HEK293 (cell line): ENCODE results near the gene CAMK2D.

ENCODE experiments used
- ATF2 ChIP-seq: fragments of 450-650 bp; formaldehyde crosslinking; IDR thresholded peaks from 2 replicates; pipeline ENCODE4 v1.5.1; 2016; ENCODE audit warnings: missing biosample characterization, missing genetic modification characterization, low read depth
- BCL11B ChIP-seq: fragments of 450-650 bp; formaldehyde crosslinking; IDR thresholded peaks from 2 replicates; pipeline ENCODE4 v1.5.1; 2016; ENCODE audit warnings: low read depth, missing biosample characterization, missing genetic modification characterization
- ELK4 ChIP-seq: IDR thresholded peaks from 2 replicates; pipeline ENCODE4 v1.6.1; 2011; ENCODE audit warnings: mild to moderate bottlenecking, low read depth, low read length, borderline replicate concordance
- TCF7L2 ChIP-seq: IDR thresholded peaks from 2 replicates; pipeline ENCODE4 v1.6.1; 2011; ENCODE audit warnings: low read depth, mild to moderate bottlenecking, inconsistent platforms, low read length, moderate library complexity, borderline replicate concordance
- ZFHX2 ChIP-seq: fragments of 450-650 bp; formaldehyde crosslinking; conservative IDR thresholded peaks from 2 replicates; pipeline ENCODE4 v1.5.1; 2016; ENCODE audit warnings: missing biosample characterization, missing genetic modification characterization
- ZNF138 ChIP-seq: fragments of 450-650 bp; formaldehyde crosslinking; IDR thresholded peaks from 2 replicates; pipeline ENCODE4 v1.5.1; 2016; ENCODE audit warnings: missing biosample characterization, missing genetic modification characterization, borderline replicate concordance
- ZNF214 ChIP-seq: fragments of 450-650 bp; formaldehyde crosslinking; IDR thresholded peaks from 2 replicates; pipeline ENCODE4 v1.5.1; 2017; ENCODE audit warnings: missing biosample characterization, mild to moderate bottlenecking, missing genetic modification characterization, borderline replicate concordance
- ZNF274 ChIP-seq, 2 experiments: fragments of 200-500 bp in 1 of 2; fragments of 450-650 bp in 1 of 2; sonication (Bioruptor generic) in 1 of 2; formaldehyde crosslinking in 1 of 2; IDR thresholded peaks; 2 replicates each; pipeline versions ENCODE4 v1.5.1 to v1.6.1; 2014 to 2016; ENCODE audit warnings: borderline replicate concordance in 1 of 2, inconsistent platforms in 1 of 2, low read length in 1 of 2, missing biosample characterization in 1 of 2, missing genetic modification characterization in 1 of 2
- ZSCAN30 ChIP-seq: fragments of 450-650 bp; IDR thresholded peaks from 2 replicates; pipeline ENCODE4 v1.5.1; 2018; ENCODE audit warnings: missing biosample characterization, mild to moderate bottlenecking, missing genetic modification characterization, moderate library complexity
- TF ChIP-seq, protein P1 (sequence below): fragments of 450-650 bp; formaldehyde crosslinking; IDR thresholded peaks from 2 replicates; pipeline ENCODE4 v1.5.1; 2016; ENCODE audit warnings: missing biosample characterization, missing genetic modification characterization
- TF ChIP-seq, protein P2 (sequence below): fragments of 450-650 bp; formaldehyde crosslinking; IDR thresholded peaks from 2 replicates; pipeline ENCODE4 v1.5.1; 2017; ENCODE audit warnings: missing biosample characterization, missing genetic modification characterization
- TF ChIP-seq, protein P3 (sequence below): fragments of 450-650 bp; formaldehyde crosslinking; IDR thresholded peaks from 2 replicates; pipeline ENCODE4 v1.5.1; 2016; ENCODE audit warnings: missing biosample characterization, missing genetic modification characterization
- TF ChIP-seq, protein P4 (sequence below): fragments of 450-650 bp; formaldehyde crosslinking; IDR thresholded peaks from 2 replicates; pipeline ENCODE4 v1.5.1; 2016; ENCODE audit warnings: missing biosample characterization, missing genetic modification characterization
- TF ChIP-seq, protein P5 (sequence below): fragments of 450-650 bp; formaldehyde crosslinking; IDR thresholded peaks from 2 replicates; pipeline ENCODE4 v1.5.1; 2016; ENCODE audit warnings: missing biosample characterization, missing genetic modification characterization

DNA sequence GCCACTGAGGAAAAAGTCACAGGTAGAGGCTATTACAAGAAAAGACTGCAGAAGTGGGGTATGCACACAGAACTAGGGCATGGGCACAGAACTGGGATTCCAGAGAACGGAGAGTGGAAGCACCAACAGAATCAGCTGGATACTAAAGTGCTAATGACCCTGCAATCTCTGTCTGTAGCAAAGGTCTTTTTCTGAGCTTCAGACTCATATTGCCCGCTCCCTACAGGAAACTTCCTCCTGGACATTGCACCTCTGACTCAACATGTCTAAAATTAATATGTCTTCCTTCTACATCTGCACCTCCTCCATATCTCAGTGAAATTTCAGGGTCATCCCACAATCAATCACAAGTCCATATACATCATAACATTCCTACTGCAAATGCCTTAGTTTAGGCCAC lies 5.3 kb upstream of the CAMK2D start:
- no peak for TF ChIP-seq ZNF138 (tag by site-specific recombination)
- TF ChIP-seq, protein P1, sequence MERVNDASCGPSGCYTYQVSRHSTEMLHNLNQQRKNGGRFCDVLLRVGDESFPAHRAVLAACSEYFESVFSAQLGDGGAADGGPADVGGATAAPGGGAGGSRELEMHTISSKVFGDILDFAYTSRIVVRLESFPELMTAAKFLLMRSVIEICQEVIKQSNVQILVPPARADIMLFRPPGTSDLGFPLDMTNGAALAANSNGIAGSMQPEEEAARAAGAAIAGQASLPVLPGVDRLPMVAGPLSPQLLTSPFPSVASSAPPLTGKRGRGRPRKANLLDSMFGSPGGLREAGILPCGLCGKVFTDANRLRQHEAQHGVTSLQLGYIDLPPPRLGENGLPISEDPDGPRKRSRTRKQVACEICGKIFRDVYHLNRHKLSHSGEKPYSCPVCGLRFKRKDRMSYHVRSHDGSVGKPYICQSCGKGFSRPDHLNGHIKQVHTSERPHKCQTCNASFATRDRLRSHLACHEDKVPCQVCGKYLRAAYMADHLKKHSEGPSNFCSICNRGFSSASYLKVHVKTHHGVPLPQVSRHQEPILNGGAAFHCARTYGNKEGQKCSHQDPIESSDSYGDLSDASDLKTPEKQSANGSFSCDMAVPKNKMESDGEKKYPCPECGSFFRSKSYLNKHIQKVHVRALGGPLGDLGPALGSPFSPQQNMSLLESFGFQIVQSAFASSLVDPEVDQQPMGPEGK (tag by site-specific recombination), result no peak
- TF ChIP-seq, protein P2, sequence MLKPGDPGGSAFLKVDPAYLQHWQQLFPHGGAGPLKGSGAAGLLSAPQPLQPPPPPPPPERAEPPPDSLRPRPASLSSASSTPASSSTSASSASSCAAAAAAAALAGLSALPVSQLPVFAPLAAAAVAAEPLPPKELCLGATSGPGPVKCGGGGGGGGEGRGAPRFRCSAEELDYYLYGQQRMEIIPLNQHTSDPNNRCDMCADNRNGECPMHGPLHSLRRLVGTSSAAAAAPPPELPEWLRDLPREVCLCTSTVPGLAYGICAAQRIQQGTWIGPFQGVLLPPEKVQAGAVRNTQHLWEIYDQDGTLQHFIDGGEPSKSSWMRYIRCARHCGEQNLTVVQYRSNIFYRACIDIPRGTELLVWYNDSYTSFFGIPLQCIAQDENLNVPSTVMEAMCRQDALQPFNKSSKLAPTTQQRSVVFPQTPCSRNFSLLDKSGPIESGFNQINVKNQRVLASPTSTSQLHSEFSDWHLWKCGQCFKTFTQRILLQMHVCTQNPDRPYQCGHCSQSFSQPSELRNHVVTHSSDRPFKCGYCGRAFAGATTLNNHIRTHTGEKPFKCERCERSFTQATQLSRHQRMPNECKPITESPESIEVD, result no peak
- TF ChIP-seq, protein P3, sequence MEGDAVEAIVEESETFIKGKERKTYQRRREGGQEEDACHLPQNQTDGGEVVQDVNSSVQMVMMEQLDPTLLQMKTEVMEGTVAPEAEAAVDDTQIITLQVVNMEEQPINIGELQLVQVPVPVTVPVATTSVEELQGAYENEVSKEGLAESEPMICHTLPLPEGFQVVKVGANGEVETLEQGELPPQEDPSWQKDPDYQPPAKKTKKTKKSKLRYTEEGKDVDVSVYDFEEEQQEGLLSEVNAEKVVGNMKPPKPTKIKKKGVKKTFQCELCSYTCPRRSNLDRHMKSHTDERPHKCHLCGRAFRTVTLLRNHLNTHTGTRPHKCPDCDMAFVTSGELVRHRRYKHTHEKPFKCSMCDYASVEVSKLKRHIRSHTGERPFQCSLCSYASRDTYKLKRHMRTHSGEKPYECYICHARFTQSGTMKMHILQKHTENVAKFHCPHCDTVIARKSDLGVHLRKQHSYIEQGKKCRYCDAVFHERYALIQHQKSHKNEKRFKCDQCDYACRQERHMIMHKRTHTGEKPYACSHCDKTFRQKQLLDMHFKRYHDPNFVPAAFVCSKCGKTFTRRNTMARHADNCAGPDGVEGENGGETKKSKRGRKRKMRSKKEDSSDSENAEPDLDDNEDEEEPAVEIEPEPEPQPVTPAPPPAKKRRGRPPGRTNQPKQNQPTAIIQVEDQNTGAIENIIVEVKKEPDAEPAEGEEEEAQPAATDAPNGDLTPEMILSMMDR (tag by site-specific recombination), result no peak
- TF ChIP-seq ATF2 (tag by site-specific recombination), result no peak
- no peak for TF ChIP-seq ZFHX2 (tag by site-specific recombination)
- no peak for TF ChIP-seq ZNF214 (tag by site-specific recombination)
- TF ChIP-seq ELK4, result no peak
- TF ChIP-seq, protein P4, sequence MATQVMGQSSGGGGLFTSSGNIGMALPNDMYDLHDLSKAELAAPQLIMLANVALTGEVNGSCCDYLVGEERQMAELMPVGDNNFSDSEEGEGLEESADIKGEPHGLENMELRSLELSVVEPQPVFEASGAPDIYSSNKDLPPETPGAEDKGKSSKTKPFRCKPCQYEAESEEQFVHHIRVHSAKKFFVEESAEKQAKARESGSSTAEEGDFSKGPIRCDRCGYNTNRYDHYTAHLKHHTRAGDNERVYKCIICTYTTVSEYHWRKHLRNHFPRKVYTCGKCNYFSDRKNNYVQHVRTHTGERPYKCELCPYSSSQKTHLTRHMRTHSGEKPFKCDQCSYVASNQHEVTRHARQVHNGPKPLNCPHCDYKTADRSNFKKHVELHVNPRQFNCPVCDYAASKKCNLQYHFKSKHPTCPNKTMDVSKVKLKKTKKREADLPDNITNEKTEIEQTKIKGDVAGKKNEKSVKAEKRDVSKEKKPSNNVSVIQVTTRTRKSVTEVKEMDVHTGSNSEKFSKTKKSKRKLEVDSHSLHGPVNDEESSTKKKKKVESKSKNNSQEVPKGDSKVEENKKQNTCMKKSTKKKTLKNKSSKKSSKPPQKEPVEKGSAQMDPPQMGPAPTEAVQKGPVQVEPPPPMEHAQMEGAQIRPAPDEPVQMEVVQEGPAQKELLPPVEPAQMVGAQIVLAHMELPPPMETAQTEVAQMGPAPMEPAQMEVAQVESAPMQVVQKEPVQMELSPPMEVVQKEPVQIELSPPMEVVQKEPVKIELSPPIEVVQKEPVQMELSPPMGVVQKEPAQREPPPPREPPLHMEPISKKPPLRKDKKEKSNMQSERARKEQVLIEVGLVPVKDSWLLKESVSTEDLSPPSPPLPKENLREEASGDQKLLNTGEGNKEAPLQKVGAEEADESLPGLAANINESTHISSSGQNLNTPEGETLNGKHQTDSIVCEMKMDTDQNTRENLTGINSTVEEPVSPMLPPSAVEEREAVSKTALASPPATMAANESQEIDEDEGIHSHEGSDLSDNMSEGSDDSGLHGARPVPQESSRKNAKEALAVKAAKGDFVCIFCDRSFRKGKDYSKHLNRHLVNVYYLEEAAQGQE (tag by site-specific recombination), result no peak
- no peak for TF ChIP-seq TCF7L2
- TF ChIP-seq, protein P5, sequence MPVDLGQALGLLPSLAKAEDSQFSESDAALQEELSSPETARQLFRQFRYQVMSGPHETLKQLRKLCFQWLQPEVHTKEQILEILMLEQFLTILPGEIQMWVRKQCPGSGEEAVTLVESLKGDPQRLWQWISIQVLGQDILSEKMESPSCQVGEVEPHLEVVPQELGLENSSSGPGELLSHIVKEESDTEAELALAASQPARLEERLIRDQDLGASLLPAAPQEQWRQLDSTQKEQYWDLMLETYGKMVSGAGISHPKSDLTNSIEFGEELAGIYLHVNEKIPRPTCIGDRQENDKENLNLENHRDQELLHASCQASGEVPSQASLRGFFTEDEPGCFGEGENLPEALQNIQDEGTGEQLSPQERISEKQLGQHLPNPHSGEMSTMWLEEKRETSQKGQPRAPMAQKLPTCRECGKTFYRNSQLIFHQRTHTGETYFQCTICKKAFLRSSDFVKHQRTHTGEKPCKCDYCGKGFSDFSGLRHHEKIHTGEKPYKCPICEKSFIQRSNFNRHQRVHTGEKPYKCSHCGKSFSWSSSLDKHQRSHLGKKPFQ, result no peak
- TF ChIP-seq ZNF274 (IDR thresholded peaks at IDR 0.05; ENCODE audit: low read length), result no peak
- TF ChIP-seq ZNF274 (tag by site-specific recombination; IDR thresholded peaks at IDR 0.05; ENCODE audit: borderline replicate concordance), result no peak
- TF ChIP-seq BCL11B (tag by site-specific recombination), result no peak
- no peak for TF ChIP-seq ZSCAN30 (tag by site-specific recombination)
